Measurements from ENCODE around the gene SGIP1. TPM values are rescaled to one million over a fixed set of nuclear protein-coding genes. Genes with fewer than 3 reads are reported as not detected.

The SGIP1 gene
- total RNA-seq, 4 donors from 2014 or later, result 3.9 to 14.7 (median 6.5) TPM

DNA sequence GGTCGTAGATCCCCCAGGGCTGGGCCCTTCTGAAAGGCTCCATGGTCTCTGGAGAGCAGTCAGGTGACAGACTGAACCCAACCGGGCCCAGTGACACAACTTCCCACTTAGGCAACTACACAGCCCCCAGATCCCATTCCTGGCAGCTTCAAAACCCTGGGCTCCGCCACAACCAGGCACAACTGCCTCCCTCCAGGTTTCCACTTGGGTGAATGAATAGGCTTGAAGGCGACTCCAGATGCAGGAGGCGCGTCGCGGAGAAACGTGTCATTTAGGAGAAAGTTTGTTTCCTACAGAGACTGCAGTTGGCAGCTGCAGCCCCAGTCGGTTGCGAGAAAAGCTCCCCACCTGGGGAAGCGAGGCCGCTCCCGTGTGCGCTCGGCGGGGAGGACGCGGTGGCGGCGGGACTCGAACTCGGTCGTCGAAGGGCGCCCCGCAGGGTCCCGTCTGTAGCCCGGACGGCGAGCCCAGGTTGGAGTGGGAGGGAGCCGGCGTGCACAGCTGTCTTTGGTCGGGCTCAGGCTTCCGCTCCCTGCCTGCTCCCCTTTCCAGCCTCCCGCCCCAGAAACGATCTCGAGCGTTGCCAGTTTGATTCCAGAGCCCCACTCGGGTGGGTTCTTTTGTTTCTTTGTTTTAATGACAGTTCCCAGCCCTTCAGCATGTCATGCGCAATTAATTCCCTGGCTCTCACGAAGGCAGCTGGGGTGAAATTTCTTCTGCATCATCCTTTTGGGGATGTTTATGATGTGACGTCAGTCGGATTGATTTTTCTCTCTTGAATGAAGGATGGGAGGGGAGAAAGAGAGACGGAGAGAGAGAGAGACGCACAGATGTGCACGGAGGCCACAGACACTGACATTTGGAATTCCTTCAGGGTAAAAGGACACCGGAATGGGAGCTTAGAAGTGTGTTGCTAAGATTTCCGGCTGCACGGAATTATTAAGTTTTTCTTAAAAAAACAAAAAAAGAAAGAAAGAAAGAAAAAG is 862 bp upstream of the SGIP1 start:
- Histone ChIP-seq H3K9me3 (no peaks in the 10 kb centered on the region), H3K27me3 (no peaks in the 10 kb centered on the region), H3K27ac (peak overlapping the region; percentile 10 to 77 (median 65)), H3K36me3 (no peaks in the 10 kb centered on the region), H3K4me1 (peaks cover 0 to 15% (median 4%) of the 10 kb centered on the region in 4 donors), H3K4me3 (peak overlapping the region; percentile 31 to 56 (median 34))
- DNase-seq (ENCODE audit: low spot score in 2 of 2), result no peak
- 7 to 8% methylated on average over 34 to 40 of the region's 50 CpGs for WGBS, 2 donors
- TF ChIP-seq, protein P1, sequence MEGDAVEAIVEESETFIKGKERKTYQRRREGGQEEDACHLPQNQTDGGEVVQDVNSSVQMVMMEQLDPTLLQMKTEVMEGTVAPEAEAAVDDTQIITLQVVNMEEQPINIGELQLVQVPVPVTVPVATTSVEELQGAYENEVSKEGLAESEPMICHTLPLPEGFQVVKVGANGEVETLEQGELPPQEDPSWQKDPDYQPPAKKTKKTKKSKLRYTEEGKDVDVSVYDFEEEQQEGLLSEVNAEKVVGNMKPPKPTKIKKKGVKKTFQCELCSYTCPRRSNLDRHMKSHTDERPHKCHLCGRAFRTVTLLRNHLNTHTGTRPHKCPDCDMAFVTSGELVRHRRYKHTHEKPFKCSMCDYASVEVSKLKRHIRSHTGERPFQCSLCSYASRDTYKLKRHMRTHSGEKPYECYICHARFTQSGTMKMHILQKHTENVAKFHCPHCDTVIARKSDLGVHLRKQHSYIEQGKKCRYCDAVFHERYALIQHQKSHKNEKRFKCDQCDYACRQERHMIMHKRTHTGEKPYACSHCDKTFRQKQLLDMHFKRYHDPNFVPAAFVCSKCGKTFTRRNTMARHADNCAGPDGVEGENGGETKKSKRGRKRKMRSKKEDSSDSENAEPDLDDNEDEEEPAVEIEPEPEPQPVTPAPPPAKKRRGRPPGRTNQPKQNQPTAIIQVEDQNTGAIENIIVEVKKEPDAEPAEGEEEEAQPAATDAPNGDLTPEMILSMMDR (IDR thresholded peaks at IDR 0.05), result no peak
- TF ChIP-seq EP300 (IDR thresholded peaks at IDR 0.05) (no peak), POLR2A (IDR thresholded peaks at IDR 0.05) (no peak)

DNA sequence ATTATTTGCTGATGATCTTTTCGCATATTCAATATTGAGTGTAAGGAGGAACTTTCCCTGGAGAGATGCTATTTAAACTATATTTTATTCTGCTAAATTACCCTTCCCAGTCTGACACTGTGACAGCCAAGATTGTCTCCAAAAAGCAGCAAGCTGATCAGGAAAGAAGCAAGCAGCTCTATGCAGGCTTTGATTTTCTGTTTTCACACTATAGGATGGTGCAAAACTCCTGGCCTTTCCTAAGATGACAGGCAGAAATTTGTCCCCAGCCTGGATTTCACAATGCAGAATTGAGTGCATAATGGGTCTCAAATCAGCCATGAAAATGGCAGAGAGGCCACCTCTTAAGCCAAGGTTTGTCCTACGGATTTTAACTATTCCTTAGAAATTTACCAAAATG is 1.1 kb downstream of the SGIP1 start:
- no peaks in the 10 kb centered on the region for H3K36me3 ChIP-seq
- WGBS, 2 donors, result 85 to 92% methylated on average over 2 of the region's 2 CpGs
- no peak for DNase-seq (ENCODE audit: low spot score in 2 of 2)
- H3K4me3 ChIP-seq, result peak overlapping the region in 1 of 4 donors; percentile 56
- TF ChIP-seq, protein P1 (IDR thresholded peaks at IDR 0.05), result no peak
- TF ChIP-seq POLR2A (IDR thresholded peaks at IDR 0.05) (no peak), EP300 (IDR thresholded peaks at IDR 0.05) (no peak)
- H3K9me3 ChIP-seq, result no peaks in the 10 kb centered on the region
- no peaks in the 10 kb centered on the region for H3K27me3 ChIP-seq
- H3K4me1 ChIP-seq, result peaks cover 0 to 15% (median 4%) of the 10 kb centered on the region in 4 donors
- no peak overlapping the region for H3K27ac ChIP-seq

DNA sequence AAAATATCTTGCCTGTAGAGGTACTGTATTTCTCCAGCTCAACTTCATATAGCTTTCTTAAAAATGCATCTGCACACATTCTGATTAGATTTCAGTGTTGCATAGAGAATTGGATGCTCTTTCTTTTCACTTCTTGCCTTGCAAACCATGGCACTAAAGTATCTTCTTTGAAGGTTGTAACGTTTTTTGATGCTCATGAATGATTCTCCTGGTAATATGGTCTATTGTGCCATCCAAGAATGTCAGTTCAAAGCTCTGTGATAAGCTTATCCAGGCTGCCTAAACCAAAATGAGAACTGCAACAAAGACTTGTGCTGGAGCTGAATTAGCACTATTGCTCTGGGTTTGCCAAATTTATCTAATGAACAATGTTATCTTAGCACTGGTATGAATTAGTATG is 1.9 kb downstream of the SGIP1 start:
- DNase-seq (ENCODE audit: low spot score in 2 of 2), result no peak
- H3K4me3 ChIP-seq, result no peak overlapping the region
- H3K36me3 ChIP-seq, result no peaks in the 10 kb centered on the region
- peaks cover 0 to 15% (median 4%) of the 10 kb centered on the region in 4 donors for H3K4me1 ChIP-seq
- WGBS, 2 donors, result 63 to 67% methylated on average over 1 of the region's 1 CpG
- H3K9me3 ChIP-seq, result no peaks in the 10 kb centered on the region
- H3K27me3 ChIP-seq, result no peaks in the 10 kb centered on the region
- H3K27ac ChIP-seq, result no peak overlapping the region
- TF ChIP-seq POLR2A (IDR thresholded peaks at IDR 0.05), result no peak
- TF ChIP-seq, protein P1 (IDR thresholded peaks at IDR 0.05), result no peak
- TF ChIP-seq EP300 (IDR thresholded peaks at IDR 0.05), result no peak

DNA sequence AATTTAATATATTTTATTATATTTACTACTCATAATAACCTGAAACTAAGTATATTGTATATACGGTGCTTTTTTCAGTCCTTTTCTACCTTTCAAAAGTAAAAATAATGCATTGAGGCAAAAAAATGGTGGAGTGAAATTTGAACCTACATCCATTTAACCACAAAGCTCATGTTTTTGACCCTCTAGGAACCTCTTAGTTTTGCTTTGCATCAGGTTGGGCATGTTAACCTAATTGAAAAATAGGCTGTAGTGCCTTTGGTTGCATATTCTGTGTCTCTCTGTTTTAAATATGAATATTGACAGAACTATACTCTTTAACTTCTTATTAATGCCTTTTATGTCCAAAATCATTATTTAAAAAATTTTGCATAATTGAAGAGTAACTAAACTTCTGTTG is 3.8 kb downstream of the SGIP1 start:
- no peaks in the 10 kb centered on the region for H3K36me3 ChIP-seq
- no peaks in the 10 kb centered on the region for H3K9me3 ChIP-seq
- TF ChIP-seq, protein P1 (IDR thresholded peaks at IDR 0.05), result no peak
- no peak for TF ChIP-seq POLR2A (IDR thresholded peaks at IDR 0.05)
- TF ChIP-seq EP300 (IDR thresholded peaks at IDR 0.05), result no peak
- no peak overlapping the region for H3K27ac ChIP-seq
- no peaks in the 10 kb centered on the region for H3K27me3 ChIP-seq
- H3K4me1 ChIP-seq, result peaks cover 0 to 15% (median 3%) of the 10 kb centered on the region in 4 donors
- no peak for DNase-seq (ENCODE audit: low spot score in 2 of 2)
- 55 to 97% methylated on average over 1 of the region's 1 CpG for WGBS, 2 donors
- no peak overlapping the region for H3K4me3 ChIP-seq

DNA sequence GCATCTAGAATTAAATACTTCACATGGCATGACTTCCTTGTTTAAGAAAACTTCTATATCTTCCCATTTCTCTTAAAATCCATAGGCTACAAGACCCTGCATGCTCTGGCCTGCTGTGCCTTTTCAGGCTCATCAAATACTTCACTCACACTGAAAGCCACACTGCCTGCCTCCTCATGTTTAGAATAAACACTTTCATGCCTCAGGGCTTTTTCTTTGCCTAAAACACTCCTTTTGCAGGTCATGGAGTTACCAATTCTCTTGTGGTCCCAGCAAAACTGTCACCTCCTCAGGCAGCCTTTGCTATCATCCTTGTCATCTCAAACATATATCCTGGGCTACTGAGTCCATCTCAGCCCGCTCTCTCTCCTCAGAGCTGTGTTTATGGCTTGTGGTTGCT is 5.5 kb downstream of the SGIP1 start:
- H3K4me3 ChIP-seq, result no peak overlapping the region
- no peaks in the 10 kb centered on the region for H3K9me3 ChIP-seq
- TF ChIP-seq POLR2A (IDR thresholded peaks at IDR 0.05), result no peak
- no peak for TF ChIP-seq EP300 (IDR thresholded peaks at IDR 0.05)
- TF ChIP-seq, protein P1 (IDR thresholded peaks at IDR 0.05), result no peak
- DNase-seq (ENCODE audit: low spot score in 2 of 2), result no peak
- peaks cover 0 to 21% (median 5%) of the 10 kb centered on the region in 4 donors for H3K4me1 ChIP-seq
- H3K36me3 ChIP-seq, result no peaks in the 10 kb centered on the region
- 97 to 98% methylated on average over 1 of the region's 1 CpG for WGBS, 2 donors
- H3K27ac ChIP-seq, result no peak overlapping the region
- no peaks in the 10 kb centered on the region for H3K27me3 ChIP-seq
